H1 (cell line): ENCODE results near the gene NOL8. TPM values are rescaled to one million over a fixed set of nuclear protein-coding genes. Genes with fewer than 3 reads are reported as not detected.

Experiments used
- CTCF ChIA-PET: fragments of 300-600 bp; sonication (Branson Sonifier 250); formaldehyde crosslinking; loops from one replicate; lab custom pipeline; 2021; ENCODE audit not compliant: partially characterized antibody; lab: Charles Lee
- POLR2A ChIA-PET: fragments of 300-600 bp; sonication (Branson Sonifier 250); formaldehyde crosslinking; loops from one replicate; lab custom pipeline; 2021; ENCODE audit warnings: inconsistent platforms; ENCODE audit not compliant: partially characterized antibody; lab: Charles Lee
- DNase-seq, 2 experiments: peaks; one replicate each; pipeline versions ENCODE4 v3.0.0 to v3.0.0-alpha.2; 2010 to 2022; ENCODE audit warnings: low spot score in 2 of 2, low read depth in 1 of 2, mixed read lengths in 1 of 2
- FAIRE-seq: peaks from 2 replicates; lab custom pipeline; 2011; peaks lifted over from hg19 to GRCh38; lab: Jason Lieb, UNC
- H2AFZ ChIP-seq: 2 replicates; pipeline ENCODE4 v1.8.1; 2012; ENCODE audit warnings: low read length, inconsistent platforms
- H2AK5ac ChIP-seq: 2 replicates; pipeline ENCODE4 v1.6.1; 2013; ENCODE audit warnings: low read depth, low read length
- H2BK120ac ChIP-seq: replicated peaks from 2 replicates; pipeline ENCODE3; 2013; ENCODE audit warnings: low read depth, low read length, inconsistent platforms
- H2BK12ac ChIP-seq: 2 replicates; pipeline ENCODE4 v1.6.1; 2013; ENCODE audit warnings: low read depth, low read length
- H2BK15ac ChIP-seq: 2 replicates; pipeline ENCODE4 v1.6.1; 2013; ENCODE audit warnings: low read length
- H2BK20ac ChIP-seq: 2 replicates; pipeline ENCODE4 v1.6.1; 2013; ENCODE audit warnings: low read length
- H2BK5ac ChIP-seq: 2 replicates; pipeline ENCODE4 v1.6.1; 2013; ENCODE audit warnings: low read depth, low read length
- H3K14ac ChIP-seq: 2 replicates; pipeline ENCODE4 v1.6.1; 2013; ENCODE audit warnings: inconsistent platforms; ENCODE audit not compliant: insufficient read length
- H3K18ac ChIP-seq: 2 replicates; pipeline ENCODE4 v1.6.1; 2013; ENCODE audit warnings: low read length; ENCODE audit errors: extremely low read depth
- H3K23ac ChIP-seq: 2 replicates; pipeline ENCODE4 v1.6.1; 2013; ENCODE audit warnings: inconsistent platforms; ENCODE audit not compliant: insufficient read length
- H3K23me2 ChIP-seq: 2 replicates; pipeline ENCODE4 v1.6.1; 2013; ENCODE audit warnings: low read depth, low read length
- H3K27ac ChIP-seq: 2 replicates; pipeline ENCODE4 v1.6.1; 2011; ENCODE audit warnings: low read depth, low read length, inconsistent platforms
- H3K27me3 ChIP-seq, 4 experiments: replicated peaks in 1 of 4; 1 replicate in 1 of 4; 2 replicates in 3 of 4; pipeline versions ENCODE4 v1.6.1 to v1.8.1; 2011 to 2013; ENCODE audit warnings: low read length in 3 of 4, mild to moderate bottlenecking in 3 of 4, inconsistent platforms in 2 of 4, mixed read lengths in 2 of 4, moderate library complexity in 1 of 4; ENCODE audit not compliant: control insufficient read depth in 3 of 4, insufficient read depth in 3 of 4; ENCODE audit errors: extremely low read depth in 1 of 4
- H3K36me3 ChIP-seq, 4 experiments: 2 replicates each; pipeline versions ENCODE4 v1.6.1 to v1.8.1; 2011 to 2013; ENCODE audit warnings: mild to moderate bottlenecking in 4 of 4, low read length in 3 of 4, moderate library complexity in 2 of 4, control low read depth in 1 of 4, inconsistent platforms in 1 of 4; ENCODE audit not compliant: insufficient read depth in 4 of 4, control insufficient read depth in 2 of 4
- H3K4ac ChIP-seq: replicated peaks from 2 replicates; pipeline ENCODE3; 2013; ENCODE audit warnings: low read length, low read depth, mixed read lengths, inconsistent platforms; ENCODE audit not compliant: insufficient read length
- H3K4me1 ChIP-seq, 4 experiments: replicated peaks in 1 of 4; 1 replicate in 1 of 4; 2 replicates in 3 of 4; pipeline versions ENCODE4 v1.6.1 to v1.8.1; 2011 to 2013; ENCODE audit warnings: low read length in 3 of 4, inconsistent platforms in 2 of 4, mixed read lengths in 1 of 4; ENCODE audit not compliant: insufficient read depth in 4 of 4, control insufficient read depth in 3 of 4
- H3K4me2 ChIP-seq, 2 experiments: 2 replicates each; pipeline versions ENCODE4 v1.6.1 to v1.8.1; 2011 to 2013; ENCODE audit warnings: low read depth in 2 of 2, low read length in 2 of 2, control low read depth in 1 of 2, inconsistent platforms in 1 of 2, mild to moderate bottlenecking in 1 of 2; ENCODE audit not compliant: insufficient read depth in 1 of 2
- H3K4me3 ChIP-seq, 4 experiments: fragments of 200-600, 300-600 bp in 1 of 4; sonication (generic), shearing (Covaris generic), sonication (Bioruptor Twin) in 1 of 4; 2 replicates each; pipeline versions ENCODE4 v1.5.1 to v1.8.1; 2011 to 2016; ENCODE audit warnings: low read length in 4 of 4, low read depth in 3 of 4, control low read depth in 2 of 4, inconsistent platforms in 2 of 4, mild to moderate bottlenecking in 2 of 4, mixed read lengths in 1 of 4, moderate library complexity in 1 of 4; ENCODE audit not compliant: insufficient read depth in 2 of 4; ENCODE audit errors: extremely low read depth in 1 of 4
- H3K56ac ChIP-seq: replicated peaks from 2 replicates; pipeline ENCODE3; 2013; ENCODE audit warnings: low read depth, mild to moderate bottlenecking, mixed read lengths, low read length, inconsistent platforms; ENCODE audit not compliant: insufficient read length
- H3K79me1 ChIP-seq: 2 replicates; pipeline ENCODE4 v1.6.1; 2013; ENCODE audit warnings: low read depth, low read length, control low read depth
- H3K79me2 ChIP-seq, 2 experiments: 2 replicates each; pipeline versions ENCODE4 v1.6.1 to v1.8.1; 2012 to 2013; ENCODE audit warnings: low read length in 2 of 2, mild to moderate bottlenecking in 2 of 2, inconsistent platforms in 1 of 2; ENCODE audit not compliant: insufficient read depth in 2 of 2, control insufficient read depth in 1 of 2
- H3K9ac ChIP-seq, 4 experiments: replicated peaks in 1 of 4; 1 replicate in 1 of 4; 2 replicates in 3 of 4; pipeline versions ENCODE4 v1.6.1 to v1.8.1; 2011 to 2013; ENCODE audit warnings: low read depth in 3 of 4, low read length in 3 of 4, control low read depth in 2 of 4, mild to moderate bottlenecking in 2 of 4, moderate library complexity in 2 of 4, inconsistent platforms in 1 of 4; ENCODE audit errors: extremely low read depth in 1 of 4
- H3K9me3 ChIP-seq, 2 experiments: 2 replicates each; pipeline versions ENCODE4 v1.6.1 to v1.8.1; 2012 to 2013; ENCODE audit warnings: mild to moderate bottlenecking in 2 of 2, moderate library complexity in 2 of 2, control low read depth in 1 of 2, inconsistent platforms in 1 of 2, low read depth in 1 of 2, low read length in 1 of 2, mixed read lengths in 1 of 2; ENCODE audit not compliant: insufficient read depth in 2 of 2
- H4K20me1 ChIP-seq, 2 experiments: replicated peaks in 1 of 2; 2 replicates each; pipeline versions ENCODE3 to v1.8.1; 2011 to 2013; ENCODE audit warnings: inconsistent platforms in 2 of 2, low read length in 2 of 2, mild to moderate bottlenecking in 1 of 2; ENCODE audit not compliant: insufficient read depth in 2 of 2, control insufficient read depth in 1 of 2
- H4K5ac ChIP-seq: 2 replicates; pipeline ENCODE4 v1.6.1; 2013; ENCODE audit warnings: low read length, low read depth, mixed read lengths, inconsistent platforms; ENCODE audit not compliant: insufficient read length
- H4K8ac ChIP-seq: 2 replicates; pipeline ENCODE4 v1.8.0; 2013; ENCODE audit warnings: mild to moderate bottlenecking, moderate library complexity, low read length, inconsistent platforms; ENCODE audit not compliant: insufficient read depth; ENCODE audit errors: extremely low read depth
- H4K91ac ChIP-seq: replicated peaks from 2 replicates; pipeline ENCODE3; 2013; ENCODE audit warnings: low read length, mixed read lengths, inconsistent platforms; ENCODE audit not compliant: insufficient read length
- ASH2L ChIP-seq: fragments of 200-600, 300-600 bp; sonication (generic); IDR thresholded peaks from one replicate; pipeline ENCODE4 v1.7.1; 2017; ENCODE audit warnings: low read length
- WGBS, 2 experiments: shearing (Covaris generic) in 1 of 2; methylation state at CpG; one replicate each; pipeline versions ENCODE4 v1.1.6 to v1.1.7; 2013 to 2015; ENCODE audit warnings: low lambda C conversion rate in 2 of 2, mixed read lengths in 2 of 2, inconsistent platforms in 1 of 2, low coverage in 1 of 2, missing lambda C conversion rate in 1 of 2; ENCODE audit not compliant: insufficient replicate concordance in 2 of 2, insufficient coverage in 1 of 2, insufficient read length in 1 of 2; ENCODE audit errors: extremely low coverage in 1 of 2, missing lambda C conversion rate in 1 of 2; 5-methylcytosine and 5-hydroxymethylcytosine counted together
- polyA plus RNA-seq, 7 experiments: library from polyadenylated mRNA; depleted of rRNA in 3 of 7; stranded (reverse) in 5 of 7; unstranded in 2 of 7; fragments of >200 nt in 5 of 7; fragments of 200-250 nt in 2 of 7; gene quantifications; 1 replicate in 5 of 7; 2 replicates in 1 of 7; 4 replicates in 1 of 7; pipeline versions ENCODE4 v1.2.1 to v1.2.3, GENCODE V29; 2011 to 2013; ENCODE audit warnings: missing spikeins in 2 of 7, mixed read lengths in 2 of 7
- total RNA-seq: library from RNA; stranded (reverse); fragmentation: NEBNext Ultra II Directional; extraction: Animal tissue kit (Norgen Biotek cat#: 25700); gene quantifications from 2 replicates; pipeline ENCODE4 v1.2.1, GENCODE V29; 2021

Gene NOL8
- total and polyA plus RNA-seq, 2 of the 8 experiments (the other 6 are each of a cell fraction or from before 2014, with no cell fraction given): 6.2 to 30.4 TPM

DNA sequence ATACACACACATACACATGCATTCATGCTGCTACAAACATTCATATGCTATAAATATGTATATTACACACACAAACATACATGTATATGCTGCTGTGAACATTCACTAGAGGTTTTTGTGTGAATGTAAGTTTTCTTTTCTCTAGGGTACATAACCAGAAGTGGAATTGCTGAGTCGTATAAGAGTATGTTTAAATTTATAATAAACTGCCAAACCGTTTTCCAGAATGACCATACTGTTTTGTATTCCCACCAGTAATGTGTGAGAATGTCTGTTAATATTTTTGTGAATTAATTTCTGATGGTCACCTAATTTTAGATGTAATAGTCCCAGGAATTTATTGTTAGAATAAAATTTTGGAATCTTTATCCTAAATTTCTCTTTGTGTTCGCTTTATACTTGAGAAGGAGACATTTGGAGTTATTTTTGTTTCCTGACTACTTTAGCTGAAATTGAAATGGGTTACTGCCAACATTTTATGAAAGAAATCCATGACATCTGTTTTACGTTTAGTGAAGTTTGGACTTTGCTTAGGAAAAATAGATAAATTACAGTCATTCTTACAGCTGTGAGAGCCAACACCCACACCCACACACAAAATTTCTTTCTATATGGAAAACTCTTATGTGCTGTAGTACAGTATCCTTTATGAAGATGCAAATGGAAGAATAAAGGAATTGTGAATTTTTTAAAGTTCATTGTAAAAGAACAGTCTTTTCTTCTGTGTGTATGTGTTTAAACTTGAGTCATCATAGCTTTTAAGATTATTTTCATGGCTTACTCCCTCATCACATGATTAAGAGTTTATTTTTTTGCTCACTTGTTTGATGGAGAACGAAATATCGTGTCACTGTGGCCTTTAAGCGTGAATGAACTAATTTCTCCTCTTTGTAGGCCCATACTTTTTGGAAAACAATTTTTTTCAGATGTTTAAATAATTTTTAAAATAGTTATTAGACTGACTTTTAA, 24.9 kb upstream of the NOL8 start:
- Histone ChIP-seq H2AFZ (no peak overlapping the region), H2BK20ac (no peak overlapping the region), H3K14ac (no peak overlapping the region), H3K36me3 (no peaks in the 10 kb centered on the region; a peak in 1 of 8 replicates), H3K23ac (no peak overlapping the region), H2AK5ac (no peak overlapping the region), H2BK15ac (no peak overlapping the region), H4K20me1 (peaks cover 0 to 2% of the 10 kb centered on the region in 2 experiments), H3K9ac (no peak overlapping the region), H3K79me1 (no peaks in the 10 kb centered on the region), H2BK5ac (no peak overlapping the region), H3K4me2 (no peak overlapping the region), H3K56ac (no peak overlapping the region), H2BK120ac (no peak overlapping the region), H3K4ac (no peak overlapping the region), H3K23me2 (no peaks in the 10 kb centered on the region), H4K91ac (no peak overlapping the region), H2BK12ac (no peak overlapping the region), H3K4me3 (no peak overlapping the region), H4K8ac (no peak overlapping the region), H3K4me1 (no peaks in the 10 kb centered on the region), H3K79me2 (no peaks in the 10 kb centered on the region), H3K27ac (no peak overlapping the region), H3K9me3 (no peaks in the 10 kb centered on the region), H4K5ac (no peak overlapping the region), H3K18ac (no peak overlapping the region), H3K27me3 (no peaks in the 10 kb centered on the region)
- DNase-seq (no peak), FAIRE-seq (no peak)
- ChIA-PET CTCF (no interaction called here), POLR2A (no interaction called here)
- WGBS, 2 experiments: 88% methylated on average over 7 of the region's 7 CpGs; no CpG with 5 or more reads in 1 of the 2 experiments
- no peak for TF ChIP-seq ASH2L
